Activated CD4-positive, alpha-beta memory T cell treated with anti-CD3 and anti-CD28 coated beads, Interleukin-2, amount 10 ng/mL, durations not matched to agents 7 days and 5 days (primary cell): Measurements from ENCODE around the gene MED12L. TPM values are rescaled to one million over a fixed set of nuclear protein-coding genes. Genes with fewer than 3 reads are reported as not detected.
A peak's percentile ranks its signal among the peaks of the same experiment; 100 is the strongest.

Source experiments
- CTCF ChIA-PET: fragments of 350-600 bp; sonication (Branson Sonifier 250); formaldehyde crosslinking; loops from one replicate; lab custom pipeline; 2021; ENCODE audit warnings: antibody characterized with exemption, inconsistent platforms; lab: Charles Lee
- POLR2A ChIA-PET: fragments of 350-600 bp; sonication (Branson Sonifier 250); formaldehyde crosslinking; loops from one replicate; lab custom pipeline; 2021; ENCODE audit warnings: antibody characterized with exemption; lab: Charles Lee
- DNase-seq: peaks from one replicate; pipeline ENCODE4 v3.0.0-alpha.2; 2020
- H3K27ac Mint-ChIP-seq: one replicate; pipeline ENCODE4 v1.8.0; 2021; ENCODE audit warnings: mild to moderate bottlenecking, mixed read lengths
- H3K27me3 Mint-ChIP-seq: one replicate; pipeline ENCODE4 v1.8.0; 2021; ENCODE audit warnings: mixed read lengths
- H3K36me3 Mint-ChIP-seq: one replicate; pipeline ENCODE4 v1.8.0; 2021; ENCODE audit warnings: low read depth, mixed read lengths
- H3K4me1 Mint-ChIP-seq: one replicate; pipeline ENCODE4 v1.8.0; 2021; ENCODE audit warnings: mixed read lengths
- H3K4me3 Mint-ChIP-seq: one replicate; pipeline ENCODE4 v1.8.0; 2021; ENCODE audit warnings: mild to moderate bottlenecking, mixed read lengths
- H3K9me3 Mint-ChIP-seq: one replicate; pipeline ENCODE4 v1.8.0; 2021; ENCODE audit warnings: mixed read lengths
- total RNA-seq, 2 experiments: library from RNA; stranded (reverse); gene quantifications; one replicate each; pipeline ENCODE4 v1.2.3, GENCODE V29; 2021

MED12L gene
- total RNA-seq, 2 experiments from 2014 or later, result 1.6 TPM

- Mint-ChIP-seq H3K36me3 (no peaks in the 10 kb centered on the region), H3K4me1 (peaks cover 52% of the 10 kb centered on the region), H3K4me3 (peak overlapping the region; percentile 42), H3K27ac (peak overlapping the region; percentile 83), H3K27me3 (no peaks in the 10 kb centered on the region), H3K9me3 (no peaks in the 10 kb centered on the region)
- CTCF ChIA-PET, result interaction anchor here (0.6 to 7.5 kb wide), 11 partner anchors 12 to 113 kb away, joined by 3 to 89 read pairs (median 10); partner anchors contain the start of gene GPR171
- DNase-seq, result peak; percentile 71
- POLR2A ChIA-PET, result interaction anchor here (0.7 to 4.4 kb wide), 15 partner anchors 9 to 407 kb away, joined by 3 to 73 read pairs (median 5); partner anchors contain the start of genes GPR171 and GPR87
These were observed 85.8 kb downstream of the MED12L start for GRCh38 chr3:151171145-151171757.

GRCh38 chr3:151174351-151174750 lies 88.9 kb downstream of the MED12L start:
- Mint-ChIP-seq H3K36me3 (no peaks in the 10 kb centered on the region), H3K27ac (no peak overlapping the region), H3K4me1 (peaks cover 40% of the 10 kb centered on the region), H3K27me3 (no peaks in the 10 kb centered on the region), H3K4me3 (no peak overlapping the region), H3K9me3 (no peaks in the 10 kb centered on the region)
- POLR2A ChIA-PET, result interaction anchor here (1.0 kb wide), 1 partner anchor 9 kb away, joined by 3 read pairs; no protein-coding TSS in a partner anchor
- DNase-seq, result no peak
- CTCF ChIA-PET, result interaction anchor here (7.5 kb wide), 1 partner anchor 26 kb away, joined by 56 read pairs; the partner anchor contains the start of gene GPR171

GRCh38 chr3:151175952-151176351 lies 90.5 kb downstream of the MED12L start:
- CTCF ChIA-PET, result no interaction called here
- Mint-ChIP-seq H3K36me3 (no peaks in the 10 kb centered on the region), H3K4me1 (peaks cover 27% of the 10 kb centered on the region), H3K27ac (no peak overlapping the region), H3K4me3 (no peak overlapping the region), H3K9me3 (no peaks in the 10 kb centered on the region), H3K27me3 (peaks cover 2% of the 10 kb centered on the region)
- POLR2A ChIA-PET, result no interaction called here
- DNase-seq, result no peak

DNA sequence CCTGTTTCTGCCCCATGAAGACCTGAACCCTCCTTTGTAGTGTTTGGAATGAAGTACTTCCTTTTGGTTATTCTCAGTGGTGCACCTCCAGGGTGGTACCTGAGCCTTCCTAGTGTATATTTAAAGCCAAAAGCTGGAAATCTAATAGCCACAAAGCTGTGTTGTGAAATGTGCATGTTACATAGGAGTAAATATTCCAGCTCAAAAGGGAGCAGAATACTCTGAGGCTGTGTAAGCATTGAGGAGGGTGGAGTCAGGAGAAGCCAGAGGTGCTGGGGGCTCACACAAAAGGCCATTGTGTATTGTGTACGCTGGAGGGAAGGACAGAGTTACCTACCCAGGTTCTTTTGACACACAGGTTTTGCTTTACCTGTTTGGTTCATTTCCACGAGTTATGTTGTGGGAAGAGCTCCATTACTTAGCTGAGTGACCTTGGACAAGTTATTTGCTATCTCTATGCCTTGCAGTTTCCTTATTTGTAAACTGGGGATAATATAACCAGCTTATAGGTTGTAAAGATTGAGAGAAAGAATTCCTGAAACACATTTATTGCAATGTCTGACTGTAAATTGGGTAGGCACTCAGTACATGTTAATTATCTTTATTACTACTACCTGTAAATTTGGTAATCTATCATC lies 92.9 kb downstream of the MED12L start:
- Mint-ChIP-seq H3K4me3 (no peak overlapping the region), H3K27ac (no peak overlapping the region), H3K27me3 (peaks cover 2% of the 10 kb centered on the region), H3K9me3 (no peaks in the 10 kb centered on the region), H3K4me1 (peaks cover 20% of the 10 kb centered on the region), H3K36me3 (no peaks in the 10 kb centered on the region)
- ChIA-PET POLR2A (interaction anchor here (1.1 to 1.5 kb wide), 3 partner anchors 8 to 25 kb away, joined by 3 to 6 read pairs (median 3); partner anchors contain the start of gene GPR171), CTCF (interaction anchor here (0.9 to 1.8 kb wide), 3 partner anchors 10 to 29 kb away, joined by 3 to 9 read pairs (median 4); partner anchors contain the start of gene GPR171)
- DNase-seq, result no peak

DNA sequence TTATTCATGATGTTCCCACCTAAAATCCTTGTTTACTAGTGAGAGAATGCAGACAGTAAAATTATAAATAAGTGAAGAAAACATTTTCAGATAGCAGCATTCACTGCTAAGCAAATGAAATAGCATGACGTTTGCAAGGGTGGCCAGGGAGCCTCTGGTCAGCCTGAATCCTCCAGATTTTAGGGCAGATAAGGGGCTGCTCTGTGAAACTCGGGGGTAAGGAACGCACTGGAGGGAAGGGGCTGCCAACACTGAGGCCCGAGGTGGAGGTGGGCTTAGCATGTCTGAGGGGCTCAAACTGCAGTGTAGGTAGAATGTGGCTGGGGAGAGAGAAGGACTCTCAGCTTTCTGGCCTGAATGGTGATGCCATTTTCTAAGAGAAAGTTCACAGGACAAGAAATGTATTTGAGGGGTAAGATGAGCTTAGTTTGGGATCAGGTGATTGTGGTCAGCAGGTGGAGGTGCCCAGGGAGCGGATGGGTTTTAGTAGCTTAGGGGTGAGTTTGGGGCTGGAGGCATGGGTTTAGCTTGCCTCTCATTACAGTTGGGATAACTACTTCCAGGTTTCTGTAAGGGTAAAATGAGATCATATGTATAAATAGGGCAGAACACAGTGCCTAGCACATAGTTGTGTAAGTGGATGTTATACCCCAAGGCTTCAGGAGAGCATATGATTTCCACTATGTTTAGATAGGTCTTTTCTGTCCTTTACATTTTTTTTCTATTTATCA lies 97.0 kb downstream of the MED12L start:
- ChIA-PET POLR2A (interaction anchor here (0.7 to 6.9 kb wide), 13 partner anchors 8 to 708 kb away, joined by 3 to 77 read pairs (median 5); partner anchors contain the start of genes GPR171 and SIAH2), CTCF (interaction anchor here (0.9 to 3.1 kb wide), 8 partner anchors 12 to 45 kb away, joined by 3 to 13 read pairs (median 4); partner anchors contain the start of gene GPR171)
- H3K4me1 Mint-ChIP-seq, result peaks cover 45% of the 10 kb centered on the region
- H3K27me3 Mint-ChIP-seq, result peaks cover 2% of the 10 kb centered on the region
- H3K9me3 Mint-ChIP-seq, result no peaks in the 10 kb centered on the region
- H3K27ac Mint-ChIP-seq, result peak overlapping the region; percentile 79
- no peak for DNase-seq
- H3K4me3 Mint-ChIP-seq, result peak overlapping the region; percentile 1
- no peaks in the 10 kb centered on the region for H3K36me3 Mint-ChIP-seq

DNA sequence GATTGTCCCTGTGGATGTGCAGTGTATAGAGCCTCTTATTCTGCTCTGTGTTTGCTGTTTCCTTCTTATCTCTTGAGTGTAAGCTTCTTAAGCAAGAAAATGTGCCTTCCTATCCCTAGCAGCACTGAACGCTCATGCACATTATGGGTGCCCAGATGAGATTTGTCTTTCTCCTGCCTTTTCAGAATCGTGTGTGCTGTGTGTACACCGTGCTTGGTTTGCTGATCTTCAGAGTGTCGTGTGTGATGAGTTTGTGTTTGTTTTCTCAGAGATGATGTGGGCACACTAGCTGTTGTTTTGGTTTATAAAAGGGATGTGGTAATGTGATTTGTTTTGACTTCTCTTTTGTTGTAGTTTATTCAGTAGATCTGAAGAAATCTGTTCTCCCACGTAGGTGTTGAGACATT lies 97.8 kb downstream of the MED12L start:
- Mint-ChIP-seq H3K36me3 (no peaks in the 10 kb centered on the region), H3K27me3 (peaks cover 2% of the 10 kb centered on the region), H3K9me3 (no peaks in the 10 kb centered on the region), H3K27ac (peak overlapping the region; percentile 79), H3K4me3 (peak overlapping the region; percentile 53), H3K4me1 (peaks cover 49% of the 10 kb centered on the region)
- POLR2A ChIA-PET, result interaction anchor here (0.7 to 6.9 kb wide), 11 partner anchors 9 to 707 kb away, joined by 3 to 77 read pairs (median 5); partner anchors contain the start of genes GPR171 and SIAH2
- CTCF ChIA-PET, result interaction anchor here (1.0 to 3.1 kb wide), 7 partner anchors 12 to 44 kb away, joined by 3 to 13 read pairs (median 4); partner anchors contain the start of gene GPR171
- peak; percentile 37 for DNase-seq

GRCh38 chr3:151191095-151191494 lies 105.6 kb downstream of the MED12L start:
- H3K36me3 Mint-ChIP-seq, result peaks cover 33% of the 10 kb centered on the region
- no peaks in the 10 kb centered on the region for H3K27me3 Mint-ChIP-seq
- peaks cover 62% of the 10 kb centered on the region for H3K4me1 Mint-ChIP-seq
- H3K9me3 Mint-ChIP-seq, result peaks cover 17% of the 10 kb centered on the region
- CTCF ChIA-PET, result interaction anchor here (1.4 kb wide), 1 partner anchor 10 kb away, joined by 5 read pairs; no protein-coding TSS in a partner anchor
- POLR2A ChIA-PET, result interaction anchor here (0.9 kb wide), 1 partner anchor 11 kb away, joined by 3 read pairs; no protein-coding TSS in a partner anchor
- no peak for DNase-seq
- no peak overlapping the region for H3K27ac Mint-ChIP-seq
- H3K4me3 Mint-ChIP-seq, result no peak overlapping the region

DNA sequence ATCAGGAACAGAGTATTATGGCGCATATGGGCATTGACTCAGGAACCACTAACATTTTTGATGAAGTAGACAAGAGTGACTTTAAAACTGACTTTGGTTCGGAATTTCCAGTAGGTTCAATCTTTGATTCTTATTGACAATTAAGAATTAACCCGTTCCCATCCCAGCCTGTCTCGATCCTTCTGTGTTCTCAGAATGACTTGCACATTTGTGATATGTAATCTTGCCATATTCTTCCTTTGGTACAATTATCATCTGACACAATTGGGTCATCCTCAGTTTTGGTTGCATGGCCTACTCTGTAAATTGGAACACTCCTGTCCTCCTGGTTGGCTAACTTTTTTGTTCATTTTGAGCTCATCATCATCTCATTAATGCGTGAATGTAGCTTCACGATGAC lies 107.1 kb downstream of the MED12L start:
- Mint-ChIP-seq H3K4me1 (peaks cover 60% of the 10 kb centered on the region), H3K9me3 (peaks cover 17% of the 10 kb centered on the region), H3K36me3 (peaks cover 47% of the 10 kb centered on the region), H3K4me3 (no peak overlapping the region), H3K27ac (no peak overlapping the region), H3K27me3 (no peaks in the 10 kb centered on the region)
- CTCF ChIA-PET, result interaction anchor here (0.6 to 1.5 kb wide), 4 partner anchors 8 to 36 kb away, joined by 3 to 5 read pairs (median 3); no protein-coding TSS in a partner anchor
- POLR2A ChIA-PET, result interaction anchor here (0.8 to 1.1 kb wide), 3 partner anchors 10 to 83 kb away, joined by 3 to 7 read pairs (median 5); partner anchors contain the start of gene GPR171
- no peak for DNase-seq

DNA sequence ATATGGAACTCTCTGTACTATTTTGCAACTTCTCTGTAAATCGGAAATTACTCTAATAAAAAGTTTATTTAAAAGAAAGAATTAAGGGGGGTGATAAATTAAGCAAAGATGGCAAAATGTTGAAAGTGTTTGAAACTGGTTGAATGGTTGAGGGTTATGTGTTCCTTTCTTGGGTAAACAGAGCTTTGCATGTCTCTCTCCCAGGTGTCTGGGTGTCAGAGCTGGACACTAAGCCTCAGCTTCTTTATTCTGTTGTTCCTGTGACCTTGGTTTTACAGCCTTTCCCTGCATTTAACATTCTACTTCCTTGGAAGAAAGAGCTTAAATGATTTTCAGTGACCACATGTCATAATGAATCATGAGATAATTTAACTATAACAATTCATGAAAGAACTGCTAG lies 110.4 kb downstream of the MED12L start:
- H3K9me3 Mint-ChIP-seq, result peaks cover 16% of the 10 kb centered on the region
- DNase-seq, result no peak
- POLR2A ChIA-PET, result interaction anchor here (1.2 to 1.6 kb wide), 3 partner anchors 11 to 25 kb away, joined by 5 to 6 read pairs (median 5); no protein-coding TSS in a partner anchor
- no peak overlapping the region for H3K27ac Mint-ChIP-seq
- H3K4me3 Mint-ChIP-seq, result no peak overlapping the region
- H3K36me3 Mint-ChIP-seq, result peaks cover 71% of the 10 kb centered on the region
- H3K4me1 Mint-ChIP-seq, result peaks cover 54% of the 10 kb centered on the region
- CTCF ChIA-PET, result interaction anchor here (0.9 to 1.7 kb wide), 3 partner anchors 11 to 28 kb away, joined by 3 to 4 read pairs (median 4); no protein-coding TSS in a partner anchor
- H3K27me3 Mint-ChIP-seq, result no peaks in the 10 kb centered on the region

DNA sequence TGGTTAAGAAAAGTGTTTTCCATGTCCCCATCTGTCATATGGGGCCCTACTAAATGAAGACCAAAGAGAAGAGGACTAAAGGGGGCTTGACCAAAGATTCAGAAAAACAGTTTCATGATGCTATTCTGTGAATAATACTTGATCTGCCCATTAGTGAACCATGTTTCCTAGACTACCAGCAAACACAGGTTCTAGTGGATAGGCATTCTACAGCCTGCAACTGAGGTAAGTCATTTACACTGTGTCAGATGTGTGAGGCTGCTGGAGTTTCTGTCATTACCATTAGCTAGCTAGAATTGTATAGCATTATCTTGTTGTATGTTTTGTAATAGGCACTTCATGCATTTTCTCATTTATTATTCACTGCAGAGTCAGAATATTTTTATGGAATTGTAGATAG lies 111.0 kb downstream of the MED12L start:
- ChIA-PET CTCF (interaction anchor here (0.9 to 1.7 kb wide), 3 partner anchors 12 to 29 kb away, joined by 3 to 4 read pairs (median 4); no protein-coding TSS in a partner anchor), POLR2A (interaction anchor here (1.2 to 4.0 kb wide), 5 partner anchors 11 to 26 kb away, joined by 5 to 13 read pairs (median 6); no protein-coding TSS in a partner anchor)
- H3K36me3 Mint-ChIP-seq, result peaks cover 71% of the 10 kb centered on the region
- peaks cover 13% of the 10 kb centered on the region for H3K9me3 Mint-ChIP-seq
- peak overlapping the region; percentile 12 for H3K27ac Mint-ChIP-seq
- no peak for DNase-seq
- no peak overlapping the region for H3K4me3 Mint-ChIP-seq
- H3K27me3 Mint-ChIP-seq, result no peaks in the 10 kb centered on the region
- H3K4me1 Mint-ChIP-seq, result peaks cover 51% of the 10 kb centered on the region

DNA sequence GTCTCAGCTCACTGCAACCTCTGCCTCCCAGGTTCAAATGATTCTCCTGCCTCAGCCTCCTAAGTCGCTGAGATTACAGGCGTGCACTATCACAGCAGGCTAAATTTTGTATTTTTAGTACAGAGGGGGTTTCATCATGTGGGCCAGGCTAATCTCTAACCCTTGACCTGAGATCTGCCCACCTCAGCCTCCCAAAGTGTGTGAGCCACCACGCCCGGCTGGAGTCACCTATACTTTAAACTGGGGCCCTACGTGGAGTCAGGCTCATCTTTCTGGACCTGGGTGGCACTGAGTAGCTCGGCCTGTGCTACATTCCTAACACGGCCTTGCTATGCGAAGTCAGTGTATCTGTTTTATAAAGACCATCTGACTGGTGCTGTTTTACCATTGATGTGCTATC lies 111.8 kb downstream of the MED12L start:
- H3K36me3 Mint-ChIP-seq, result peaks cover 78% of the 10 kb centered on the region
- H3K4me1 Mint-ChIP-seq, result peaks cover 48% of the 10 kb centered on the region
- ChIA-PET POLR2A (interaction anchor here (1.2 to 6.1 kb wide), 8 partner anchors 11 to 28 kb away, joined by 3 to 77 read pairs (median 6); no protein-coding TSS in a partner anchor), CTCF (interaction anchor here (1.3 to 6.5 kb wide), 3 partner anchors 11 to 27 kb away, joined by 4 to 56 read pairs (median 4); no protein-coding TSS in a partner anchor)
- H3K9me3 Mint-ChIP-seq, result peaks cover 13% of the 10 kb centered on the region
- H3K27me3 Mint-ChIP-seq, result no peaks in the 10 kb centered on the region
- DNase-seq, result no peak
- no peak overlapping the region for H3K4me3 Mint-ChIP-seq
- no peak overlapping the region for H3K27ac Mint-ChIP-seq
